B cell (primary cell): ENCODE results near the gene ABCA6. TPM values are rescaled to one million over a fixed set of nuclear protein-coding genes. Genes with fewer than 3 reads are reported as not detected.

Experiments used
- ATAC-seq: fragments of 200-7000 bp; cut with Tn5 transposase; one replicate; pipeline ENCODE4 v1.10.0; 2021; ENCODE audit warnings: low read depth, mild to moderate bottlenecking, moderate number of reproducible peaks, moderate library complexity
- CTCF ChIA-PET: fragments of 350-600 bp; sonication (Branson Sonifier 250); formaldehyde crosslinking; loops from one replicate; lab custom pipeline; 2021; ENCODE audit warnings: antibody characterized with exemption, inconsistent platforms; lab: Charles Lee
- POLR2A ChIA-PET: fragments of 350-600 bp; sonication (Branson Sonifier 250); formaldehyde crosslinking; loops from one replicate; lab custom pipeline; 2021; ENCODE audit warnings: antibody characterized with exemption; lab: Charles Lee
- DNase-seq: peaks from one replicate; pipeline ENCODE4 v3.0.0; 2013
- H2AFZ ChIP-seq: 2 replicates; pipeline ENCODE4 v1.6.1; 2012; ENCODE audit warnings: mild to moderate bottlenecking, low read depth, low read length; ENCODE audit not compliant: insufficient read depth, poor library complexity, severe bottlenecking
- H3K27ac ChIP-seq, 2 donors: 1 replicate in 1 of 2; 2 replicates in 1 of 2; pipeline ENCODE4 v1.5.1; 2012 to 2013; ENCODE audit warnings: low read length in 2 of 2, mild to moderate bottlenecking in 2 of 2, moderate library complexity in 1 of 2
- H3K27me3 ChIP-seq, 4 experiments: fragments of 200-600 bp in 1 of 4; sonication (generic) in 1 of 4; replicated peaks in 1 of 4; 1 replicate in 2 of 4; 2 replicates in 2 of 4; pipeline versions ENCODE4 v1.6.1 to v1.7.0; 2013 to 2016; ENCODE audit warnings: low read length in 3 of 4, mild to moderate bottlenecking in 2 of 4, mixed read lengths in 1 of 4, moderate library complexity in 1 of 4; ENCODE audit not compliant: insufficient read depth in 4 of 4, control insufficient read depth in 3 of 4; ENCODE audit errors: control extremely low read depth in 1 of 4
- H3K36me3 ChIP-seq, 2 experiments: replicated peaks in 1 of 2; 1 replicate in 1 of 2; 2 replicates in 1 of 2; pipeline versions ENCODE4 v1.6.1 to v1.7.1; 2013; ENCODE audit warnings: low read length in 1 of 2; ENCODE audit not compliant: insufficient read depth in 2 of 2, control insufficient read depth in 1 of 2; ENCODE audit errors: control extremely low read depth in 1 of 2, extremely low read depth in 1 of 2
- H3K4me1 ChIP-seq, 2 donors: fragments of 200-600 bp in 1 of 2; sonication (generic) in 1 of 2; 1 replicate in 1 of 2; 2 replicates in 1 of 2; pipeline versions ENCODE4 v1.5.1 to v1.6.1; 2013 to 2017; ENCODE audit warnings: low read length in 2 of 2; ENCODE audit not compliant: control insufficient read depth in 2 of 2, insufficient read depth in 2 of 2
- H3K4me2 ChIP-seq: replicated peaks from 2 replicates; pipeline ENCODE3; 2012; ENCODE audit warnings: mild to moderate bottlenecking, low read depth, low read length; ENCODE audit not compliant: poor library complexity, severe bottlenecking
- H3K4me3 ChIP-seq, 5 experiments: fragments of 200-600 bp in 1 of 5; sonication (generic) in 1 of 5; 1 replicate in 3 of 5; 2 replicates in 2 of 5; pipeline versions ENCODE4 v1.5.1 to v1.7.0; 2011 to 2016; ENCODE audit warnings: low read length in 4 of 5, mild to moderate bottlenecking in 4 of 5, low read depth in 2 of 5, control low read depth in 1 of 5, moderate library complexity in 1 of 5; ENCODE audit not compliant: insufficient read depth in 1 of 5; ENCODE audit errors: control extremely low read depth in 1 of 5, extremely low read depth in 1 of 5
- H3K79me2 ChIP-seq: fragments of 200-600 bp; sonication (generic); one replicate; pipeline ENCODE4 v1.6.0; 2016; ENCODE audit warnings: low read length; ENCODE audit not compliant: control insufficient read depth, insufficient read depth
- H3K9ac ChIP-seq: fragments of 200-600 bp; sonication (generic); 2 replicates; pipeline ENCODE4 v1.6.1; 2017; ENCODE audit warnings: mild to moderate bottlenecking, low read length, moderate library complexity
- H3K9me3 ChIP-seq, 3 donors: one replicate each; pipeline versions ENCODE4 v1.6.1 to v1.7.1; 2013; ENCODE audit warnings: low read length in 2 of 3; ENCODE audit not compliant: control insufficient read depth in 2 of 3, insufficient read depth in 1 of 3; ENCODE audit errors: control extremely low read depth in 1 of 3
- H4K20me1 ChIP-seq: 2 replicates; pipeline ENCODE4 v1.6.0; 2012; ENCODE audit warnings: mild to moderate bottlenecking, low read length; ENCODE audit not compliant: insufficient read depth, control insufficient read depth, poor library complexity, severe bottlenecking
- H3K27ac Mint-ChIP-seq: one replicate; pipeline ENCODE4 v1.8.0; 2021; ENCODE audit warnings: mixed read lengths
- H3K27me3 Mint-ChIP-seq: one replicate; pipeline ENCODE4 v1.8.0; 2021; ENCODE audit warnings: mixed read lengths
- H3K4me1 Mint-ChIP-seq: one replicate; pipeline ENCODE4 v1.8.0; 2021; ENCODE audit warnings: mixed read lengths
- H3K4me3 Mint-ChIP-seq: one replicate; pipeline ENCODE4 v1.8.0; 2021; ENCODE audit warnings: mixed read lengths
- H3K9me3 Mint-ChIP-seq: one replicate; pipeline ENCODE4 v1.8.0; 2022; ENCODE audit warnings: mixed read lengths; ENCODE audit not compliant: insufficient read depth
- CTCF ChIP-seq: fragments of 200-600 bp; IDR thresholded peaks from one replicate; pipeline ENCODE4 v1.8.0; 2022; ENCODE audit warnings: antibody characterized with exemption, mild to moderate bottlenecking
- EZH2 ChIP-seq: IDR thresholded peaks from 2 replicates; pipeline ENCODE4 v1.6.1; 2012; ENCODE audit warnings: borderline replicate concordance, low read depth, mild to moderate bottlenecking, moderate library complexity, low read length; ENCODE audit not compliant: insufficient read depth, poor library complexity, severe bottlenecking
- WGBS: methylation state at CpG from one replicate; pipeline ENCODE4 v1.1.5; 2013; ENCODE audit warnings: missing lambda C conversion rate; ENCODE audit not compliant: insufficient coverage; 5-methylcytosine and 5-hydroxymethylcytosine counted together
- intact Hi-C: fragments of 100-400 bp; cut with micrococcal nuclease; formaldehyde crosslinking; loops from one replicate; pipeline ENCODE4 v1.10.0; 2022
- polyA plus RNA-seq: library from polyadenylated mRNA; depleted of rRNA; stranded (reverse); fragments of >200 nt; gene quantifications from 2 replicates; pipeline ENCODE4 v1.2.3, GENCODE V29; 2012
- total RNA-seq, 2 donors: library from RNA; stranded (reverse); fragments of 120-200 nt in 1 of 2; gene quantifications; 1 replicate in 1 of 2; 2 replicates in 1 of 2; pipeline versions ENCODE4 v1.2.3 to v1.2.4, GENCODE V29; 2013 to 2022

ABCA6 gene
- total and polyA plus RNA-seq, 2 donors (not counting 1 experiment from before 2014, with no cell fraction given) = 0.18 to 1.4 TPM

- no peaks in the 10 kb centered on the region for H3K27me3 Mint-ChIP-seq
- ChIA-PET POLR2A (no interaction called here), CTCF (no interaction called here)
- Histone ChIP-seq H2AFZ (no peak overlapping the region), H3K4me3 (no peak overlapping the region), H4K20me1 (no peaks in the 10 kb centered on the region), H3K27me3 (no peaks in the 10 kb centered on the region), H3K9ac (no peak overlapping the region), H3K9me3 (no peaks in the 10 kb centered on the region), H3K4me2 (no peak overlapping the region), H3K79me2 (no peaks in the 10 kb centered on the region), H3K4me1 (no peaks in the 10 kb centered on the region), H3K36me3 (no peaks in the 10 kb centered on the region), H3K27ac (no peak overlapping the region)
- WGBS = no CpG with 5 or more reads among the region's 2 CpGs
- intact Hi-C loops = no loop called here
- DNase-seq (no peak), ATAC-seq (no peak)
- no peak overlapping the region for H3K27ac Mint-ChIP-seq
- no peak overlapping the region for H3K4me3 Mint-ChIP-seq
- no peaks in the 10 kb centered on the region for H3K9me3 Mint-ChIP-seq
- H3K4me1 Mint-ChIP-seq = no peaks in the 10 kb centered on the region
- no peak for TF ChIP-seq CTCF
- TF ChIP-seq EZH2 = no peak
Observed at GRCh38 chr17:69144331-69145255, 2.9 kb upstream of the ABCA6 start.

- CTCF ChIA-PET = no interaction called here
- no peaks in the 10 kb centered on the region for H3K27me3 Mint-ChIP-seq
- DNase-seq (no peak), ATAC-seq (no peak)
- H3K4me2 ChIP-seq = no peak overlapping the region
- H3K9ac ChIP-seq = no peak overlapping the region
- no peaks in the 10 kb centered on the region for H4K20me1 ChIP-seq
- no CpG with 5 or more reads among the region's 3 CpGs for WGBS
- no peaks in the 10 kb centered on the region for H3K9me3 ChIP-seq
- no peak overlapping the region for H2AFZ ChIP-seq
- POLR2A ChIA-PET = no interaction called here
- H3K4me1 ChIP-seq = no peaks in the 10 kb centered on the region
- intact Hi-C loops = no loop called here
- no peaks in the 10 kb centered on the region for H3K36me3 ChIP-seq
- no peaks in the 10 kb centered on the region for H3K79me2 ChIP-seq
- H3K4me3 Mint-ChIP-seq = no peak overlapping the region
- H3K4me3 ChIP-seq = no peak overlapping the region
- no peaks in the 10 kb centered on the region for H3K4me1 Mint-ChIP-seq
- no peak overlapping the region for H3K27ac ChIP-seq
- TF ChIP-seq CTCF (no peak), EZH2 (no peak)
- H3K27ac Mint-ChIP-seq = no peak overlapping the region
- no peaks in the 10 kb centered on the region for H3K9me3 Mint-ChIP-seq
- no peaks in the 10 kb centered on the region for H3K27me3 ChIP-seq
Observed at GRCh38 chr17:69143683-69144231, 2.1 kb upstream of the ABCA6 start.
